Epithelial cell of proximal tubule (primary cell): ENCODE measurements around the gene RPS19BP1. TPM values are rescaled to one million over a fixed set of nuclear protein-coding genes. Genes with fewer than 3 reads are reported as not detected.
"Not testable (repeated sequence)": the region's sequence is repeated elsewhere in the genome, so short reads cannot be mapped to it uniquely, and the experiment has no call there.

ENCODE experiments used
- DNase-seq: peaks from one replicate; pipeline ENCODE4 v3.0.0-alpha.2; 2011; ENCODE audit warnings: low read depth
- H3K4me3 ChIP-seq: 2 replicates; pipeline ENCODE4 v1.5.1; 2011; ENCODE audit warnings: low read depth, mild to moderate bottlenecking, low read length
- total RNA-seq: library from RNA; depleted of rRNA; stranded (reverse); fragments of >200 nt; gene quantifications from 2 replicates; pipeline ENCODE4 v1.2.3, GENCODE V29; 2015
- TF ChIP-seq, protein P1 (sequence below): conservative IDR thresholded peaks from 2 replicates; pipeline ENCODE4 v1.5.1; 2012; ENCODE audit warnings: low read depth, mild to moderate bottlenecking, low read length

The RPS19BP1 gene
- total RNA-seq, 1 donor from 2014 or later: 126 TPM

DNA sequence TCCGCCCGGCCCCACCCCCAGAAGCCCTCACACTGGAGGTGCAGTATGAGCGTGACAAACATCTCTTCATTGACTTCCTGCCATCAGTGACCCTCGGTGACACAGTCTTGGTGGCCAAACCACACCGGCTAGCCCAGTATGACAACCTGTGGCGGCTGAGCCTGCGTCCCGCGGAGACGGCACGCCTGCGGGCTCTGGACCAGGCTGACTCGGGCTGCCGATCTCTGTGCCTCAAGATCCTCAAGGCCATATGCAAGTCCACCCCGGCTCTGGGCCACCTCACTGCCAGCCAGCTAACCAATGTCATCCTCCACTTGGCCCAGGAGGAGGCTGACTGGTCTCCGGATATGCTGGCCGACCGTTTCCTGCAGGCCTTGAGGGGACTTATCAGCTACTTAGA is 18.8 kb downstream of the RPS19BP1 start:
- TF ChIP-seq, protein P1, sequence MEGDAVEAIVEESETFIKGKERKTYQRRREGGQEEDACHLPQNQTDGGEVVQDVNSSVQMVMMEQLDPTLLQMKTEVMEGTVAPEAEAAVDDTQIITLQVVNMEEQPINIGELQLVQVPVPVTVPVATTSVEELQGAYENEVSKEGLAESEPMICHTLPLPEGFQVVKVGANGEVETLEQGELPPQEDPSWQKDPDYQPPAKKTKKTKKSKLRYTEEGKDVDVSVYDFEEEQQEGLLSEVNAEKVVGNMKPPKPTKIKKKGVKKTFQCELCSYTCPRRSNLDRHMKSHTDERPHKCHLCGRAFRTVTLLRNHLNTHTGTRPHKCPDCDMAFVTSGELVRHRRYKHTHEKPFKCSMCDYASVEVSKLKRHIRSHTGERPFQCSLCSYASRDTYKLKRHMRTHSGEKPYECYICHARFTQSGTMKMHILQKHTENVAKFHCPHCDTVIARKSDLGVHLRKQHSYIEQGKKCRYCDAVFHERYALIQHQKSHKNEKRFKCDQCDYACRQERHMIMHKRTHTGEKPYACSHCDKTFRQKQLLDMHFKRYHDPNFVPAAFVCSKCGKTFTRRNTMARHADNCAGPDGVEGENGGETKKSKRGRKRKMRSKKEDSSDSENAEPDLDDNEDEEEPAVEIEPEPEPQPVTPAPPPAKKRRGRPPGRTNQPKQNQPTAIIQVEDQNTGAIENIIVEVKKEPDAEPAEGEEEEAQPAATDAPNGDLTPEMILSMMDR: no peak
- H3K4me3 ChIP-seq: no peak overlapping the region
- no peak for DNase-seq

DNA sequence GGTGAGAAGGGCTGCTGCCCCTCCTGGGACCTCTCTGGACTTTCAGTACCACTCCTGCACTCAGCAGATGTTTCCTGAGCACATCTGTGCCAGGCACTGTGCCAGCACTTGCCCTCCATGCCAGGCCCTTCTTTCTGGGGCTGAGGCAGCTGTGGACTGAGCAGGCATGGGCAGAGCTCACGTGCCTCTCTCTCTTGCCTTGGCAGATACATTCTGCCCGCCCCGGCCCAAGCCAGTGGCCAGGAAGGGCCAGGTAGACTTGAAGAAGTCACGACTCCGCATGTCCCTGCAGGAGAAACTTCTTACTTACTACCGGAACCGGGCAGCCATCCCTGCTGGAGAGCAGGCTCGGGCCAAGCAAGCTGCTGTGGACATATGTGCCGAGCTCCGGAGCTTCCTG is 20.5 kb downstream of the RPS19BP1 start:
- no peak overlapping the region for H3K4me3 ChIP-seq
- TF ChIP-seq, protein P1: no peak
- no peak for DNase-seq

DNA sequence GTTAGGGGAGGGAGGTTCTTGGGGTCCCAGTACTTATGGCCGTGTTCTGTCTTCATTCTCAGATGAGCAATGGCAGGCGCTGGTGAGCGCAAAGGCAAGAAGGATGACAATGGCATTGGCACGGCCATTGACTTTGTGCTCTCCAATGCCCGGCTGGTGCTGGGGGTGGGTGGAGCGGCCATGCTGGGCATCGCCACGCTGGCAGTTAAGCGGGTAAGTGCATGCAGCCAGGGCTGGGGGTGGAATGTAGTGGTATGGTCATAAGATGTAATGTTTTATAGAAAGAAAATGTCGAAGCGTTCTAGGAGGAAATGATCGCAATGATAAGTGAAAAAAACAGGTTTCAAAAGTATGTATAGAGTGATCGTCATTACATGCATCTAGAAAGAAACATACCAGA is 21.3 kb downstream of the RPS19BP1 start:
- DNase-seq: no peak
- TF ChIP-seq, protein P1: no peak
- no peak overlapping the region for H3K4me3 ChIP-seq

DNA sequence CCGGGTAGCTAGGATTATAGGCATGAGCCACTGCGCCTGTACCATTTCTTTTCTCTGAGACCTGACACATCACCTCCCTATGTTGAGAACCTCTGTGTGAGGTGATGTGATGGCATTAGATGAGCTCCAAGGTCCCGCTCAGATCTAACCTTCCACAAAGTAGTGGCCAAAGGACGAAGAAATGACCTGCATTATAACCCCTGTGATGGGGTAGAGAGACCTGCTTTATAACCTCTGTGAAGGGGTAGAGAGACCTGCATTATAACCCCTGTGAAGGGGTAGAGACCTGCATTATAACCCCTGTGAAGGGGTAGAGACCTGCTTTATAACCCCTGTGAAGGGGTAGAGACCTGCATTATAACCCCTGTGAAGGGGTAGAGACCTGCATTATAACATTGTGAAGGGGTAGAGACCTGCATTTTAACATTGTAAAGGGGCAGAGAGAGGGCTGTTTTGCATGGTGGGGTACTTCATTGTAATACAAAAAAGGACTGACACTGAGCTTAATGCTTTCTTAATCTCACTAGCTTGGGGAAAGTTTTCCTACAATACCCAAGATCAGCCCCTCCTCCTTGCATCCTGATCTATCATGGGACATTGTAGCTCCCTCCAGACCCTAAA is 21.9 kb downstream of the RPS19BP1 start:
- TF ChIP-seq, protein P1: no peak
- no peak for DNase-seq
- H3K4me3 ChIP-seq: no peak overlapping the region

DNA sequence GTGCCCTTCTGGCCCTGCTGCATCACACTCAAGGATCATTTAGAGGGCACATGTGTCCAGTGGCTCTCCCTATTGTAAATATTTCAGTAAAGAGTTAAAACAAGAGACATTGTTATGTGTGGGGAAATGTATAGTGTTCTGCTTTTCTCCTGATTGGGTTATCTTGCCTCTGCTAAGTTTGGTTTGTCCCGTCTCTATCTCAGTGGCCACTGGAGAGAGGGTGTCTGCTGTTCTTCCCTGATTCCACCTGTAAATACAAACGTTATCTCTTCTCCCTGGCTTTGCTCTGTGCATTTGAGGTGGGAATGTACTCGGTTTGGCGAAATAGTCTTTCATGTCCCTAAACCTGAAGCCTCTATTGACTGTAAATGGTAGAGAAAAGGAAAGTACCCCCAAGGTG is 24.2 kb downstream of the RPS19BP1 start:
- TF ChIP-seq, protein P1: no peak
- DNase-seq: no peak
- H3K4me3 ChIP-seq: no peak overlapping the region

DNA sequence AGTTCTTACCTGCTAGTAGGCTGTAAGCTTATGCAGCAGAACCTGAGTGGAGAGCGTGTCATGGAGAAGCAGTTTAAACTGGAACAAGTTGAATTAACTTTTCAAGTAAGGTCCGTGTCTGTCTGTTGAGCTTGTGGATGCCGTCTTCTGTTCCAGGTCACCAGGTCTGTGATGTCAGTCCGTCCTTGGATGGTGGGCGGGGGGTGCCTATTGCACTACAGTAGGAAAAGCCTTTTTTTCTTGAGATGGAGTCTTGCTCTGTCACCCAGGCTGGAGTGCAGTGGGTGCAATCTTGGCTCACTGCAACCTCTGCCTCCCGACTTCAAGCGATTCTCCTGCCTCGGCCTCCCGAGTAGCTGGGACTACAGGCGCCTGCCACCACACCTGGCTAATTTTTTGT is 25.5 kb downstream of the RPS19BP1 start:
- H3K4me3 ChIP-seq, DNase-seq: not testable (repeated sequence)

DNA sequence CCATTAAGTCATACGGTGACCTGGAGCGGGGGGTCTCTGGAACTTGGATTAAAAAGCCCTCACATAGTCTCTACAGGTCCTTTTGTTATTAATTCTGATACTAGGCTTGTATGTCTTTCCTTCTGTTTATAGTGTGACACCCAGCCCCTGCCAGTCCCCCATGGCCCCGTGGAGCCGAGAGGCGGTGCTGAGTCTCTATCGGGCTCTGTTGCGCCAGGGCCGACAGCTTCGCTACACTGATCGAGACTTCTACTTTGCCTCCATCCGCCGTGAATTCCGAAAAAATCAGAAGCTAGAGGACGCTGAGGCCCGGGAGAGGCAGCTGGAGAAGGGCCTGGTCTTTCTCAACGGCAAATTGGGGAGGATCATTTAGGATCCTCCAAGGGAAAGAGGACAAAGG is 28.5 kb downstream of the RPS19BP1 start:
- TF ChIP-seq, protein P1: no peak
- peak overlapping the region; percentile 88 for H3K4me3 ChIP-seq

More for the DNA sequence above, 28.5 kb downstream of the RPS19BP1 start:
- no peak for DNase-seq
